HL-60 (cell line): Measurements from ENCODE around the gene BRD3OS.
"Not testable (repeated sequence)": the region's sequence is repeated elsewhere in the genome, so short reads cannot be mapped to it uniquely, and the experiment has no call there.

Source experiments
- DNase-seq, 2 experiments: peaks; one replicate each; pipeline ENCODE4 v3.0.0-alpha.2; 2010 to 2020; ENCODE audit warnings: low read depth in 1 of 2, low spot score in 1 of 2
- H3K27ac ChIP-seq: fragments of 250-450 bp; sonication (Bioruptor Pico); replicated peaks from 2 replicates; pipeline ENCODE4 v1.5.1; 2020; ENCODE audit warnings: mild to moderate bottlenecking, moderate library complexity
- H3K27me3 ChIP-seq: fragments of 250-450 bp; sonication (Bioruptor Pico); 2 replicates; pipeline ENCODE4 v1.5.1; 2021; ENCODE audit warnings: mild to moderate bottlenecking, moderate library complexity; ENCODE audit not compliant: insufficient read depth, poor library complexity, severe bottlenecking
- H3K4me3 ChIP-seq: replicated peaks from 2 replicates; pipeline ENCODE4 v1.5.1; 2011; ENCODE audit warnings: mild to moderate bottlenecking, control low read depth, low read length; ENCODE audit not compliant: insufficient read depth
- GABPA ChIP-seq: IDR thresholded peaks from 2 replicates; pipeline ENCODE4 v1.6.1; 2012; ENCODE audit warnings: low read depth
- POLR2AphosphoS5 ChIP-seq: IDR thresholded peaks from 2 replicates; pipeline ENCODE4 v1.6.1; 2012; ENCODE audit warnings: low read depth
- SPI1 ChIP-seq: IDR thresholded peaks from 2 replicates; pipeline ENCODE4 v1.6.1; 2012; ENCODE audit warnings: low read depth, mild to moderate bottlenecking, borderline replicate concordance
- TF ChIP-seq, protein P1 (sequence below): IDR thresholded peaks from 2 replicates; pipeline ENCODE4 v1.6.1; 2012; ENCODE audit warnings: low read depth; ENCODE audit not compliant: insufficient replicate concordance
- TF ChIP-seq, protein P2 (sequence below): IDR thresholded peaks from one replicate; pipeline ENCODE4 v1.5.1; 2011; ENCODE audit warnings: low read length, control low read depth, inconsistent platforms; ENCODE audit not compliant: insufficient read depth

The BRD3OS gene

DNA sequence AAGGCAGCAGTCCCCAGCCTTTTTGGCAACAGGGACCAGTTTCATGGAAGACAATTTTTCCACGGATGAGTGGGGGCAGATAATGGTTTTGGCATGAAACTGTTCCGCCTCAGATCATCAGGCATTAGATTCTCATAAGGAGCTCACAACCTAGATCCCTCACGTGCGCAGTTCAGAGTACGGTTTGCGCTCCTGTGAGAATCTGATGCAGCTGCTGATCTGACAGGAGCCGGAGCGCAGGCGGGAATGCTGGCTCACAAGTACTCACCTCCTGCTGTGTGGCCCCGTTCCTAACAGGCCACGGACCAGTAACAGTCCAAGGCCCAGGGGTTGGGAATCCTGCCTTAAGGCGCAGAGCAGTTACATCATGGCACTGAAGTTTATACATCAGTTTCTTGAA lies 45.9 kb downstream of the BRD3OS start:
- no peak for TF ChIP-seq GABPA
- no peak for TF ChIP-seq POLR2AphosphoS5
- TF ChIP-seq, protein P1, sequence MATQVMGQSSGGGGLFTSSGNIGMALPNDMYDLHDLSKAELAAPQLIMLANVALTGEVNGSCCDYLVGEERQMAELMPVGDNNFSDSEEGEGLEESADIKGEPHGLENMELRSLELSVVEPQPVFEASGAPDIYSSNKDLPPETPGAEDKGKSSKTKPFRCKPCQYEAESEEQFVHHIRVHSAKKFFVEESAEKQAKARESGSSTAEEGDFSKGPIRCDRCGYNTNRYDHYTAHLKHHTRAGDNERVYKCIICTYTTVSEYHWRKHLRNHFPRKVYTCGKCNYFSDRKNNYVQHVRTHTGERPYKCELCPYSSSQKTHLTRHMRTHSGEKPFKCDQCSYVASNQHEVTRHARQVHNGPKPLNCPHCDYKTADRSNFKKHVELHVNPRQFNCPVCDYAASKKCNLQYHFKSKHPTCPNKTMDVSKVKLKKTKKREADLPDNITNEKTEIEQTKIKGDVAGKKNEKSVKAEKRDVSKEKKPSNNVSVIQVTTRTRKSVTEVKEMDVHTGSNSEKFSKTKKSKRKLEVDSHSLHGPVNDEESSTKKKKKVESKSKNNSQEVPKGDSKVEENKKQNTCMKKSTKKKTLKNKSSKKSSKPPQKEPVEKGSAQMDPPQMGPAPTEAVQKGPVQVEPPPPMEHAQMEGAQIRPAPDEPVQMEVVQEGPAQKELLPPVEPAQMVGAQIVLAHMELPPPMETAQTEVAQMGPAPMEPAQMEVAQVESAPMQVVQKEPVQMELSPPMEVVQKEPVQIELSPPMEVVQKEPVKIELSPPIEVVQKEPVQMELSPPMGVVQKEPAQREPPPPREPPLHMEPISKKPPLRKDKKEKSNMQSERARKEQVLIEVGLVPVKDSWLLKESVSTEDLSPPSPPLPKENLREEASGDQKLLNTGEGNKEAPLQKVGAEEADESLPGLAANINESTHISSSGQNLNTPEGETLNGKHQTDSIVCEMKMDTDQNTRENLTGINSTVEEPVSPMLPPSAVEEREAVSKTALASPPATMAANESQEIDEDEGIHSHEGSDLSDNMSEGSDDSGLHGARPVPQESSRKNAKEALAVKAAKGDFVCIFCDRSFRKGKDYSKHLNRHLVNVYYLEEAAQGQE, result no peak
- TF ChIP-seq, protein P2, sequence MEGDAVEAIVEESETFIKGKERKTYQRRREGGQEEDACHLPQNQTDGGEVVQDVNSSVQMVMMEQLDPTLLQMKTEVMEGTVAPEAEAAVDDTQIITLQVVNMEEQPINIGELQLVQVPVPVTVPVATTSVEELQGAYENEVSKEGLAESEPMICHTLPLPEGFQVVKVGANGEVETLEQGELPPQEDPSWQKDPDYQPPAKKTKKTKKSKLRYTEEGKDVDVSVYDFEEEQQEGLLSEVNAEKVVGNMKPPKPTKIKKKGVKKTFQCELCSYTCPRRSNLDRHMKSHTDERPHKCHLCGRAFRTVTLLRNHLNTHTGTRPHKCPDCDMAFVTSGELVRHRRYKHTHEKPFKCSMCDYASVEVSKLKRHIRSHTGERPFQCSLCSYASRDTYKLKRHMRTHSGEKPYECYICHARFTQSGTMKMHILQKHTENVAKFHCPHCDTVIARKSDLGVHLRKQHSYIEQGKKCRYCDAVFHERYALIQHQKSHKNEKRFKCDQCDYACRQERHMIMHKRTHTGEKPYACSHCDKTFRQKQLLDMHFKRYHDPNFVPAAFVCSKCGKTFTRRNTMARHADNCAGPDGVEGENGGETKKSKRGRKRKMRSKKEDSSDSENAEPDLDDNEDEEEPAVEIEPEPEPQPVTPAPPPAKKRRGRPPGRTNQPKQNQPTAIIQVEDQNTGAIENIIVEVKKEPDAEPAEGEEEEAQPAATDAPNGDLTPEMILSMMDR, result no peak
- TF ChIP-seq SPI1, result no peak
- DNase-seq, result no peak
- Histone ChIP-seq H3K27me3 (peaks cover 6% of the 10 kb centered on the region), H3K4me3 (no peak overlapping the region), H3K27ac (no peak overlapping the region)

DNA sequence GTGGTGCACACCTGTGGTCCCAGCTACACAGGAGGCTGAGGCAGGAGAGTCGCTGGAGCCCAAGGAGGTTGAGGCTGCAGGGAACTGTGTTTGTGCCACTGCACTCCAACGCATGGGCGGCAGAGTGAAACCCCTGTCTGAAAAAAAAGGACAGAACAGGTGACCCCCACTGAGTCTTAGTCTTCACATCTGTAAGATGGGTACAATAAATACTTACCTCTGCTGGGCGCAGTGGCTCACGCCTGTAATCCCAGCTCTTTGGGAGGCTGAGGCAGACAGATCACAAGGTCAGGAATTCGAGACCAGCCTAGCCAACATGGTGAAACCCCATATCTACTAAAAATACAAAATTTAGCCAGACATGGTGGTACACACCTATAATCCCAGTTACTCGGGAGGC lies 47.4 kb downstream of the BRD3OS start:
- not testable (repeated sequence) for H3K27me3 ChIP-seq, DNase-seq, H3K4me3 ChIP-seq, H3K27ac ChIP-seq

DNA sequence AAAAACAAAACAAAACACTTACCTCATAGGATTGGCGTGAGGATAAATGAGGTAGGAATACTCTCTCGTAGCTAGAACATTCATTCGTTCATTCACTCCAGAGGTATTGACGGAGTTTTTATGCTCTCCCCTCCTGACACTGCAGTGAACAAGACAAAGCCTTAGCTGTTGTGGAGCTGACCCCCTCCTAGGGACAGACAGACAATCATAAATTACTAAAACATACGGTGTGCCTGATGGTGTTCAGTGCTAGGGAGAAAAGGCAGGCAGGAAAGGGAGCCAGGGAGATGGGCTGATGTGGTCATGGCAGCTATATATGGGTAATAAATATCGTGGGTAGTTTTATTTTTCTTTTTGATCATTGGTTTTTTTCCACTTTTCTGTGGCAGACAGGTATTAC lies 48.2 kb downstream of the BRD3OS start:
- TF ChIP-seq GABPA (no peak), POLR2AphosphoS5 (no peak), SPI1 (no peak)
- TF ChIP-seq, protein P2, result no peak
- H3K27me3 ChIP-seq, result peaks cover 6% of the 10 kb centered on the region
- no peak overlapping the region for H3K4me3 ChIP-seq

DNA sequence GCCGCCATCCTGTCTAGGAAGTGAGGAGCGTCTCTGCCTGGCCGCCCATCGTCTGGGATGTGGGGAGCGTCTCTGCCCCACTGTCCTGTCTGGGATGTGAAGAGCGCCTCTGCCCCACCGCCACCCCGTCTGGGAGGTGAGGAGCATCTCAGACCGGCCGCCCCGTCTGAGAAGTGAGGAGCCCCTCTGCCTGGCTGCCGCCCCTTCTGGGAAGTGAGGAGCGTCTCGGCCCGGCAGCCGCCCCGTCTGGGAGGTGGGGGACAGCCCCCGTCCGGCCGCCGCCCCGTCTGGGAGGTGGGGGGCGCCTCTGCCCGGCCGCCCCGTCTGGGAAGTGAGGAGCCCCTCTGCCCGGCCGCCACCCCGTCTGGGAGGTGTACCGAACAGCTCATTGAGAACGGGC lies 50.4 kb downstream of the BRD3OS start:
- H3K27ac ChIP-seq, H3K4me3 ChIP-seq, H3K27me3 ChIP-seq, DNase-seq: not testable (repeated sequence)

More for the DNA sequence above, 48.2 kb downstream of the BRD3OS start:
- no peak for DNase-seq
- no peak overlapping the region for H3K27ac ChIP-seq

DNA sequence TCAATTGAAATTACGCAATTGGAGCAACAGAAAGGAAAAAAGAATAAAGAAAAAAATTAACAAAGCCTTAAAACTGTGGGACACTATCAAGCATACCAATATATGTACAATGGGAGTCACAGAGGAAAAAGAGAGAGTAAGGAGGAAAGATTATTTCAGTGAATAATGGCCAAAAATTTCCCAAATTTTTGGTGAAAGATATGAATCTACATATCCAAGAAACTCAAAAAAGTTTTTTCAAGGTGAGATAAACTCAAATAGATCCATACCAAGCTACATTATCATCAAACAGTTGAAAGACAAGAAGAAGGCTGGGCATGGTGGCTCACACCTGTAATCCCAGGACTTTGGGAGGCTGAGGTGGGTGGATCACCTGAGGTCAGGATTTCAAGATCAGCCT lies 51.4 kb downstream of the BRD3OS start:
- Histone ChIP-seq H3K27ac (no peak overlapping the region), H3K4me3 (no peak overlapping the region), H3K27me3 (no peaks in the 10 kb centered on the region)
- DNase-seq, result no peak
- no peak for TF ChIP-seq SPI1
- TF ChIP-seq POLR2AphosphoS5, result no peak
- TF ChIP-seq, protein P2, result no peak
- TF ChIP-seq, protein P1, result no peak
- no peak for TF ChIP-seq GABPA
